Activated CD8-positive, alpha-beta memory T cell treated with anti-CD3 and anti-CD28 coated beads, Interleukin-2, amount 50 U/mL, for 24 hours (primary cell): ENCODE data around the gene ADCYAP1R1.

Experiments
- DNase-seq: peaks from one replicate; pipeline ENCODE4 v3.0.0-alpha.2; 2020; ENCODE audit errors: extremely low read depth

Gene ADCYAP1R1

DNA sequence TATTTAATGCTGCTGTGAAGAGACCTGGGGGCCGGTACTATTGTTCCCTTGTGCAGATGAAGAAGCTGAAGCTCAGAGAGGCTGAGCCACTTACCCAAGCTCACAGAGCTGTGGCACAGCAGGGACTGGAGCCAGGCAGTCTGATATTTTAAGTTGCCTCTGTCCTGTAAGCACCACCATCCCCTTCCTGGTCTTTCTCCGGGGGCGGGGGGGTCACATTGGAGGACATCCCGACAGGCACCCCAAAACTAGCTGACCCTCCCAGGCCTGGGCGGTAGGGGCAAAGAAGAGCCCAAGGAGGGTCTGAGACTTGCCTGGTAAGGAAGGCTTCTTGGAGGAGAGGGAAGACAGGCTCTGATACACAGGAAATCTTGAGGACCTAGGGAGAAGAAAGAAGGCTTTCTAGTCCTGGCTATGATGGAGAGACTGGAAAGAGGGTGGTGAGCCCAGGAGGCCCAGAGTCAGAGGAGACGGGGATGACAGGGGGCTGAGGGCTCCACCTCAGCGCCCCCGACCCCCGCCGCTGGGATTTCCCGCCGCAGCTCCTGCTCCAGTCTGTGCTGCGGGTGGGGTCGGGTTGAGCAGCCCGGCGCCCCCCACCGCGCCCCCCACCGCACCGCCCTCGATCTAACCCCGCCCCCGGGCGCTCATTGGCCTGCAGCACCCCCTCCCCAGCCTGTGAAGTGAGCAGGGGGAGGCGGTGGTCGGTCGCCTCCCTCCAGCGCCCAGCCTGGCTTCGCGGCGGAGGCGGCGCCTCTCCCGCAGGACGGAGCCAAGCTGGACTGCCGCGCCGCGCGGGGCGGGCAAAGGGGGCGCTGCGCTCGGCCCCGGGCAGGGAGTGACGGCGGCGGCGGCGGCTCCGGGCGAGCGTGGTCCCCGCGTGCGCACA is at the start of gene ADCYAP1R1:
ADCYAP1R1 (plus strand) TSS at position 711 of the 889 bp plus-strand sequence. CDS start 10,957 bp downstream, outside the sequence.
- DNase-seq = no peak

DNA sequence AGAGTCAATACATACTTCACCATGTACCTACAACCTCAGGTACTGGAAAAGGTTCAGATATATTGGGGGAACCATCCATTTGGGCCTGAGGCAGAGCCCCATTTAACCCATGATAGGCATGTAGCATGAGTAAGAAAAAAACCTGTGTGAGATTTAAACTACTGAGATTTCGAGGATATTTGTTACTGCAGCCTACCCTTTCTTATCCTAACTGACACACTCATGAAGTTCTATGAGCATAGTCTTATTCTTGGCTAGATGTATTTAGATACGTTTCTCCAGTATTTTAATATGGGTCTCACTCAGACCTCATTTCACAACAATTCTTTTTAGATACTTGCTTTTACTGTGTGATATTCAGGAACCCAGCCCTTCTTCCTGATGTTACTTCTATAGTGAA is 49.0 kb upstream of the ADCYAP1R1 start:
- no peak for DNase-seq

DNA sequence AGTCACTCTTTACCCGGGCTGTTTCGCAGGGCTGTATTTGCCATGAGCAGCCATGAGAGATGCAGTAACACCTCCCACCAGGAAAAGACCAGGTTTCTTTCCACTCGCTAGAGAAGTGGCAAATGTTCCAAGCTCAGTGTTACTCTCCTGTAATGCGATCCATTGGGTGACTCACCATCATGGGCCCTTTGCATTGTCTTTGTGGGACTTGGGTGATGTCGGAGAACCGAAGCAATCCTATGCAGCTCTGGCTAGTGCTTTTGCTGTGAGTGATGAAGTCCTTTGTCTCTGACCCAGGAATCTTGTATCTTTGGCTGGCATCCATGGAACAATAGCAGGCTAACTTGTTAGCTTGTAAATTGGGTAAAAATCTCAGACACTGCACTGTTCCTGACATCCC is 48.4 kb upstream of the ADCYAP1R1 start:
- DNase-seq = no peak

DNA sequence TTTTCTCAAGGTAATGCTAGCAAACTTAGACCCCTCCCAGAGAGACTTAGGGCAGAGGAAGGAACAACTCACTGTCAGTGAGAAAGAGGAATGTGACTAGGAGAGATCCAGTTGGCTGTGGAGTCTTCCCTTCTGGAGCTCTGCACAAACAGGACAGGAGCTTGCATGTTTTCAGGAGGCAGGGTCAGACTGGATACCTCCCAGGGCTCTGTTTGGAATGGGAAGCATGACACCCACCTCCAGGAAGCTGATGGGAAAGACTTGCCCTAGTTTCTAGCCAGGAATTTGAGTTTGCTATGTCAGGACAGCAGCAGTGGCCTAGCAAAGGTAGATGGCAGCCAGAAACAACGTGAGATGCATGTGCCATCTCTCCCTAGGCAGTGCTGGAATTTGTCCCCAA is 47.7 kb upstream of the ADCYAP1R1 start:
- no peak for DNase-seq

DNA sequence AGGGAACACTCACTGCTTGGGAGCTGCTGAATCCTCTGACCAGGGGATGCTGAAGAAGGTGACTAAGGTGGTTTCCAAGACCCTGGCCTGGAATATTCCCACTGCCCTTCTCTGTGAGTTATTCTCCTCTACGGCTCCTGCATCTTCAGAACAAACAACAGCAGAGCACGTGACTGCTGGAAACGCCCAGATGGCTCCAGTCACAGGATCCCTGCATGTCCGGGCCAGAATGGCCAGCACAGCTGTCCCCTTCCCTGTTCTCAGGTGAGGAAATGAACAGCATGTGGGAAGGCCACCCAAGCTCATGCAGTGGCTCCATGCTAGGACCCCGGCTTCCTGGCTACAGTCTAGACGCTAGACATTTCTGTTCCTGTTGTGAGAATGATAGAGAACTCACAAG is 45.3 kb upstream of the ADCYAP1R1 start:
- DNase-seq = no peak

DNA sequence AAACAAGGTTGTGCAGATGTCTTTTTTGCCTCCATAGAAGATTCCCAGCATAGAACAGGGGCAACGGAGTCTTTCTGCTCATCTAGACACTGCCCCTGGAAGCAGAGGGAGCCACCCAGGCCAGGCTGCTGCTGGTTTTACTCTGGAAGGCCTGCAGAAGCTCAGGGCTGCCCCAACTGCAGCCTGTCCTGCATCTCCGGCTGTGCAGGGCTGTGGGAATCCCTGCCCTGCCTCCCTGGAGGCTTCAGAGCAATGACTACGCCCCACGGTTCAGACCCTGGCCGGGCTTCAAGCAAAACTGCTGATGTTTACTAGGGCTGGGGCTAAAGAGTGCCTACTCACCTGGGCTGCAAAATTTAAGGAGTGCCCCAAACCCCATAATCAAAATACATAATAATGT is 44.5 kb upstream of the ADCYAP1R1 start:
- no peak for DNase-seq

DNA sequence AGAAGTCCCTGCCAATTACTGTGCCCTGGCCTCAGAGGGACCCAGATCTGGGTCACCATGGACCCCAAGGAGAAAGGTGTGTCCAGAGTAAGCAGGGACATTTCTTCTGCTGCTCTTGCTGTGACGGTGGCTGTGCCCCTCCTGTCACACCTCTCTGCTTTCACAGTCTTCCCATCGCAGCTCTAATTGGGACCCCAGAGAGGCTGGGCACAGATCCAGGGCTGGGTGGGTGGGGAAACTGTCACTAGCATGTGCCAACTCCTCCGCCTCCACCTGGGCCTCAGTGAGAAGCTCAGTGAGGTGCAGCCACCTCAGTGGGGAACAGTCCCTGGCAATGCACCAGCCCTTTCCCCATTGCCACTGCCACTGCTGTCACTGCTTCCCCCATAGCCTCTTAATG is 37.3 kb upstream of the ADCYAP1R1 start:
- no peak for DNase-seq

DNA sequence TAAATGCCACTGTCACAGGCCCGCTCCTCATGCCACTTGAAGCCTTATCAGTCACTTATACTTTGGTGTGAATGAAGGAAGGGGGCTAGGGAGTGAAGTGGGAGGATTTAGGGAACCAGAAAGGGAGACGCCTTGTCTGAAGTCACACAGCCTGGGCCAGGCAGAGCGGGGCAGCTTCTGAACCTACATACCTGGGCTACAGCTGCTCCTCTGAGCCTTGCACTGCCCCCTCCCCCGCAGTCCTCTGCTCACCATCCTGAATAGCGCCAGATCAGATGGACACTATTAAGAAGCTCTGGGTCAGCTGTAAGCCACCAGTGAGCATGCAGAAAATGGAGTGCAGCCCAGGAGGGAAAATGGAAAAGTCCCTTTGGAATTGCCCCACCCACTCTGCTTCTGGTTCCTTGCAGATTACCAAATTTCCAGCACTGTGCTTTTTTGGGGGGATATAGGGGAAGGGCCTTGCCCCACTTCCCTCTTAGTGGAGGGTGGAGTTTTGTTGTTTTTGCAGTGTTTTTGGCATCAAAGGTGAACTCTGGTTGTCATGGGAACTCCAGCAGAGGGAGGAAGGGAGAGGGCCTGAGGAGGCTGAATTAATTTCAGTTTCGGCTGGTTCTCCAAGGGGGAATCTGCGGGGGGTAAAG is 35.0 kb upstream of the ADCYAP1R1 start:
- DNase-seq = no peak

DNA sequence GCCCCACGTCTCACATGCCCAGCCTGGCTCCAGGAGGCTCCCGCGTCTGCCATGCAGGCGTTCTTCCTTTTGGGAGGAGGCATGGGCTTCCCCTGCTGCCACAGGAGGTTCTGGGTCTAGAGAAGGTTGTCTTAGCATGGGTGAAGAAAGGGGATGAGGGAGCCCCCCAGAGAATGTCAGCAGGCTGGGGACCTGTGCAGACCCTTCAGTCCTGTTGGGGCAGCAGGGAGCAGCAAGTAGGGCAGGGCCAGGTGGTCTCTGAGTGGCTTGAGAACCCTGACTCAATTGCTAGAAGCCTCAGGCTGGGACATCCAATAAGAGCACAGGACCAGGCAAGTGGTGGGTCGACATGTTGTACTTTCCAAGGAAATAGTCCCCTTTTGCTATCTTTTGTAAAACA is 34.4 kb upstream of the ADCYAP1R1 start:
- no peak for DNase-seq

DNA sequence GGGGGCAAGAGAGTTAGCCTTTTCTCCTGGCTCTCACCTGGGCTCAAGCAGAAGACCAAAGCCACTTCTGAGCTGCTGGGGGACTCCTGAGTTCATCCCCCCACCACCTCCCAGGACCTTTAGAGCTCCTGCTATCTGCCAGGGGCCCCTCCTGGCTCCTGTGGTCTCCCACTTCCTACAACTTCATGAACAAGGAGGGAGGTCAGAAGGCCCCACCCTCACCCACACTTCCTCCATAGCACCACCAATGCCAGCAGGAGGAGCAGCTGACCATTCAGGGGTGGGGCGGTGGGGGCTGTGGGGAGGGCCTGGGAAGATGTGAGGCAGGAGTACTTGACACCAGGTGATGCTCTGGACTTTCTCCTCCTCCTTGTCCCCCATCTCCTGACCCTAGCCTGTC is 32.6 kb upstream of the ADCYAP1R1 start:
- DNase-seq = no peak

DNA sequence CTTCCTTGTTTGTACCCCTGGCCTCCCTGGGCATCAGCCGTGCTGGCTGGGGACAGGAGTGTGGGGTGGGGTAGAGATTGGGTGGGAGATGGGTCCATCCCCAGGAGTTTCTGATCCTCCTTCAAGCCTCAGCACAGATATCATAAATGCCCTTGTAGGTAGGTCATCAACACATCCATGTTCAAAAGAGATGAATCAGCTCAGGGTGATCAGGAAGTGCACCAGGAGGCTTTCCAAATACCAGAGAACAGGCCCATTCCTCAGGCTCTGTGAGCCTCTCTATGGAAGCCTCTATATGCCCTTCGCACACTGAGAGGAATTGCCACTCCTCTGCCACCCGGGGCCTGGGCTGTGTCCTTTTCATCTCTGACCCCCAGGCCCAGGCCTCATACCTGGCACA is 31.9 kb upstream of the ADCYAP1R1 start:
- no peak for DNase-seq

DNA sequence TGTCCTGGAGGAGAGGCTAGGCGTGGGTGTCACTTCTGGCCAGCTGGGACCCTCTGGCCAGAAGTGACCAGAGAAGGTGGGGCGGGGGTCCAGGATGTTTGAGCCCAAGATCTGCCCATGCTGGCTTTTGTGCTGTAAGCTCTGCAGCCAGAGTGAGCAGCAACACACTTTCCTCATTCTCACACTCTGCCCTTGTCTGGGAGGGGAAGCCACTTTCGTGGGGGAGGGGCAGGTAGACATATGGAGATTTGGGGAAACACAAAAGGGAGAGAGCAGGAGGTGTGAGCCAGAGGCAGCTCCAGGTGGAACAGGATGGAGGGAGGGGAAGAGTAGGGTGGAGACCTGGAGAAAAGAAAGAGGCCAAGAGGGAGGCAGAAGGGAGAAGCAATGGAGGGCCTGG is 31.5 kb upstream of the ADCYAP1R1 start:
- DNase-seq = no peak

DNA sequence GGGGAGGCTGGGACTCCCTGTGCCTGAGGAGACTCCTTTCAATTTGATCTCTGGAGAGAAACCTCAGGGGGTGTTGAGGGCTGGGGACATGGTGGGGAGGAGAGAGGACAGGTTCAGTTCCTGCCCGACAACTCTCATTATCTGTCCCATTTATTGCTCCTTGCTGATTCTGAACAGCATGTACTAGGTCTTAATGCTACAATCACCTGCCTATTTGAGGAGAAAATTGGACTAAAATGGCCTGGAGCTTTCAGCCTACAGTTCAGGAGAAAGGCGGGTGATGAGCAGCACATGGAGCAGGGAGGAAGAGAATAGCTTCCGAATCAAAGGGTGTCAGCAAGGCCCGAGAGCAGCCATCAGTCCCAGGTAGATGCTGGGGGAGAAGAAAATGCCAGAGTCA is 30.0 kb upstream of the ADCYAP1R1 start:
- DNase-seq = no peak

DNA sequence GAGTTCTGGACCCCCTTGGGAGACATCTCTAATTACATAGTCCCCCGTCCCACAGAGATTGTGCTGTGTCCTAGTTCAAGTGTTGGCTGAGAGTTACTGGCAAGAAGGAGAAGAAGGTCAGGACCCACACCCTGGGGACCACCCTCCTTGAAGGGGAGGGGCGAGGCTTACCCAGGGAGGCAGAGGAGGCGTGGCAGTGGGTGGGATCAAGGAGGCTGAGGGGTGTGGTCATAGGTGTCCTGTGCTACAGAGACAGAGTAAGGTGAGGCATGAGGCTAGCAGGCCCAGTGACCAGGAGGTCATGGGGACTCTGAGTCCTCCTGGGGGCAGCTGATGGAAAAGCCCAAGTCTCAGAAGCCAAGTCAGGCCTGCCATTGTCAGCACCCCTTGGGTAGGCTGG is 29.4 kb upstream of the ADCYAP1R1 start:
- DNase-seq = no peak

DNA sequence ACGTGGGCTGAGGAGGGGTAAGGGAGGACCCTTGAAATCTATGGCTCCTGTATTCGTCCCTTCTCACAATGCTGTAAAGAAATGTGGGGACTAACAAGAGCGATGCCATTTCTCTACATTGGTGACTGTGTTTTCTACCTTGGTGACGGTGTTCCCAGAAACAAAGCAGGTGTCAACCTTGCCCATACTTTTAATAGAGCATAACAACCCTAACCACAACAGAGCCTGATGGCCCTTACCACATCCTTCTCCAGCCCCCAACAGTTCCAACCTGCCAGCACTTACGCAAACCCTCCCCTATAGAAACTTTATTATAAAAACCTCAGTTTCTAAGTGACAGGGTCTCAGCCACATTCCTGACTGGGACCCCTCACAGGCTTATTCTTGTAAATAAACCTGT is 28.2 kb upstream of the ADCYAP1R1 start:
- no peak for DNase-seq

DNA sequence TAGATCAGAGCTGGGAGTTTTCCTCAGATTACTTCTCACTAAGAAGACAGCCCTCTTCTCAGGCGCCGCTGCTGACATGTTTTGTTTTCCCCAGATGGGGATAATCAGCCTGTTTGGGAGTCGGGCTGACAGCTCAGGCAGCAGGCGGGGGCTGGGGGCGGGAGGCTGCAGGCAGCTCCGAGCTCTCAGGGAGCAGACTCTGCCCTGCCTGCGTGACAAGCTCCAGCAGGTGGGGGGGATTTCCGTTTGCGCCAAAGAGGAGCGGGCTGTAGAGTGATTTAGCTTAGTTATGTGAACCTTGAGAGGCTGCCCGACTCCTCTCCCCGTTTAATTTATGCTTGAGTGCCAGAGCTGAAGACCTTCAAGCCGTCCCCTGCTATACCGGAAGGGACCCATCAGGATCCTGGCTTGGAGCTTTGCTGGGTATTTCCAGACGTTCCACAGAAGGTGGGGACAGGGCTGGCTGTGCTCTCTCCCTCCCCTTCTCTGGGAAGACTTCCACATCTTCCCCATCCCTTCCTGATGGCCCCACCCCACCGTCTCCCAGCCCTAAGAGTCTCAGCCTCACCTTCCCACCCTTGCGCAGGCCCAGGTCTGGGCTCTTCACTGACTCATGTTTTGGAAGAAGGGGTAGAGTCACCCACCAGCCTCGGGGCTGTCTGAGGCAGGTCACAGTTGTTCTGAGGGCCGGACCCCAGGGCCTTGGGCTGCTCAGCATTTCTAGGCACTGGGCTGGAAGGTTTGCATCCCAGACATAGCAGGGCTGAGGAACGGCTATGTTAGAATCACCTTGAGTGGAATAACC is 24.7 kb upstream of the ADCYAP1R1 start:
- DNase-seq = no peak

DNA sequence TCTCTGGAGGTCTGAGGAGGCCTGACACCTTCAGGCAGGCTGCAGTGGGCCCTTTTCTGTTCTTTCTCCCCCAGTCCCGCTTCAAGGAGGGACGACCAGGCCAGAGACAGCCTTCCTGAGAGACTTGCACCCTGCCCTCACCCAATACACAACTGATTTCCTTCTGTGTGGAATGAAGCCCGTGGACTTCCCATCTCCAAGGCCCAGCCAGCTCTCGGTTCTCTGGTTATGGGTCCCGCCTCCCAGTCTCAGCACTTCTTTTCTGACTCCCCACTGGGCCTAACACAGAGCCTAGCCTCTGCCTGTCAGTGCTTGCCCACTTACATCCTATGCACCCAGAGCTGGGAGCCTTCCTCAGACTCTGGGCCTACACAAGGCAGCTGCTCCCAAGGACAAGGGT is 24.1 kb upstream of the ADCYAP1R1 start:
- DNase-seq = no peak

DNA sequence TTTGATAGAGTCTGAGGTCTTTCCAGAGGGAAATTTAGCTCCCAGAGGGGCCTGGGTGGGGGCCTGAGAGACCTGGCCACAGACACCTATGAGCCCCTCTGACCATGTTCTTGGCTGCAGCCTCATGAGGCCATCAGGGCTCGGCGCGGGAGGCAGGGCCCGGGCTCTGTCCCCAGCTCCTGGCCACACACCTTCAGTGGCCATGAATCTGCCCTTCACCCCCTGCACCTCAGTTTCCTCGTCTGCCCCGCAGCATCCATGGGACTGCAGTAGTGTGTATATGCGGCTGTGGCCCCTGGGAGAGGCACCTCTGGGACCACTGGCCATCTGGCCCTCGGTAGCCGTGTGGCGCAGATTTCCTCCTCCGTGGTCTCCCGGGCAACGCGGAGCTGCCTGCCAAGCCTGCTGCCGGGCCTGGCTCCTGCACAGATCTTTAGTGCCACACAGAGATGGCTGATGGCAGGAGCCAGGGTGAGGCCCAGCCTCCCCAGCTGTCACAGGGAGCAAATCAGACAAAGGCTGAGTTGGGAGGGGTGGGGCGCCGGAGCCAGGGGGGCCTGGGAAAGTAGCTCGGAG is 23.6 kb upstream of the ADCYAP1R1 start:
- no peak for DNase-seq

DNA sequence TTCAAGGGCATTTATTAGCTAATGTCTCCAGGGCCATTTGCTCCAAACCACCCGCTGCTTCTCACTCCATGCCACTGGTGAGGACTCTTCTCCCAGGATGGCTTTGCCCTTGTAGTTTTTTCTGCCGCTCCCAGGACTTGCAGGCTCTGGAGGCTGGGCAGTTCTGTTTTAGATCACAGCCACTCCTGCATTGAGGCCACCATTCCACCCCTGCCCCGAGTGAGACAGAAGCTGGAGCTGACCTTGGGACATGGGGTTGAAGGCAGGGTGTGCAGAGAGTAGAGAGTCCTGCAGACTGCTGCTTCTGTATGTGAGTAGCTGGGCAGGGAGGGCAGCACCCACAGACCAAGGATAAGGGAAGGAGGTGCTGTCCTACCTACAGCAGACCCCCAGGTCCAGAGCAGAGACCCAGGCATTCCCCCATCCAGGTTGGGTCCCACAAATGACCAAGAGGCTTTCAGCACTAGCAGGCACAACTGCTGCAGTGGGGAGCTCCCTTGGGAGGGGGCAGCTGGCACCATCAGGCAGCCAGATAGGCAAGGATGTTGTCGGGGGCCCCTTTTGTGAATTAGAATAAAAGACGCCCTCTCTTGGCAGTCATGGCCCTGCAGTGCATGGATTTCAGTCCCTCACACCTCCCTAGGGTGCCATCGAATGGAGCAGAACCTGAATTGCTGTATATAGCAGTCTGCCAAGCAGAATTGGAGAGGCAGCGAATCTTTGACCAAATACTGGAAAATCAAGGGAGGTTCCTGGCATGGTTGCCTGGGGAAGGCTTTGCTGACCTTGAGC is 22.7 kb upstream of the ADCYAP1R1 start:
- no peak for DNase-seq

DNA sequence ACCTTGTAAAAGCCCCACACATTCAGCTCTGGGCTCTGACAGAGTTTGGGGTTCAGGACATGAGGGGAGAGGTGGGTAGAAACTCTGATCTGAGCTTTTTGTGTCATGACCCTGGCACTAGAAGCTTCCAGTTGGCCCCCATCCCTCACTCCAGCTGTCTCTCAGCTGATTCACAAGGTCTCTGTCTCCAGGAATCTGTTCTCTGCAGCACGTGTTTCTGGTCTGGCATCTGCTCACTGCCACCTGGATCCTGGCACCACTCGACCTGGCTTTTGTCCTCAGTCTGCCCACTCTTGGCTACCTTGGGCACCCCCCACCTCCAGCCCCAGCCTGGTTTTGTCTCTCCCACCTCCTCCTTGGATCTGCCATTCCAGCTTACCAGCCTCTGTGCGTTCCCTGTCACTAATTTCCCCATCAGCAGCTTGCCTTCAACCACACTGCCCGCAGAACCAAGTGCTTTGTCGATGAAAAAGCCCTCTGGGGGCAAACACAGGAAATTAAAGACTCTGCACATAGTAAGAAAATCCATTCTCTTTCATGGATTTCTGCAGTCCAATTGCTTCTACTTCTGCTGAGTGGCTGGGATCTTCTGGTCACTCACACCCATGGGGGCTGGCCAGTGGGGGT is 18.3 kb upstream of the ADCYAP1R1 start:
- no peak for DNase-seq

DNA sequence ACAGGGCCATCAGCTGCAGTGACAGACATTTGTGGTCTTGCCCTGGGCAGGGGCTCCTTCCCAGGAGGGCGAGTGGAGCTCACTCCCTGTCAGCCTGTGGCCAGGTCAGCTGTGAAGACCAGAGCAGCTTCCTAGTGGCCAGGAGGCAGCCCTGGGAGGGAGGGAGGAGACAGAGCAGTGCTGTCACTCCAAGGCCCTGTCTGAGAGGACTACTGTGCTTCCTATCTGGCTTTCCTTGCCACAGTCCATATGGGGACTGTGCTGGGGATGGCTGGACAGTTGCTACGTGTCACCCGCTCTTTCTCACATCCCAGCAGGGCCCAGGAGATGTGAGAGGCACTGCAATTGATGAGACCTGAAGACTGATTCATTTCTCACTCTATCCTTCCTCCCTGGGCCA is 15.2 kb upstream of the ADCYAP1R1 start:
- DNase-seq = no peak
